Measurements from ENCODE around the gene CEP72.

DNA sequence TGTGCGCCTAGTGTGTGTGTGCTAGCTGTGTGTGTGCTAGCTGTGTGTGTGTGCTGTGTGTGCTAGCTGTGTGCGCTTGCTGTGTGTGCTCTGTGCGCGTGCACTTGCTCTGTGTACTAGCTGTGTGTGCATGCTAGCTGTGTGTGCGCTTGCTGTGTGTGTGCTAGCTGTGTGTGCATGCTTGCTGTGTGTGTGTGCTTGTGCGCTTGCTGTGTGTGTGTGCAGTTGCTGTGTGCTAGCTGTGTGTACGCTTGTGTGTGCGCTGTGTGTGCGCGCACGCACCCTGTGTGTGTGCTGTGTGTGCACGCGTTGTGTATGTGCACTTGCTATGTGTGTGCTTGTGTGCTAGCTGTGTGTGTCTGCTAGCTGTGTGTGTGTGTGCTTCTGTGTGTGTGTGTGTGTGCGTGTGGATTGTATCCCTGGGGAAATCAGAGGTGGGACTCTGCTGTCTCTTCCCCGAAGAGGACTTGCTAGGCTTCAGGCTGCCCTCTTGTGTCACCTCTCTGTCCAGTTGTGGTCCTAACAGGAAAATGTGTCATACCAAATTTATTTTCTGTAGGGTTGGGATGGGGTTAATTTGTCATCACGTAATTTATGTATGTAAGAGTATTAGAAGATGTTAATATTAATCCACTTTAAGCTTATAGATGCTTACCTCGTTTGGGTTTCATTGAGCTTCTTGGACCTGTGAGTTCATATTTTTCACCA is 42.1 kb downstream of the CEP72 start:
- TF ChIP-seq, protein P1, sequence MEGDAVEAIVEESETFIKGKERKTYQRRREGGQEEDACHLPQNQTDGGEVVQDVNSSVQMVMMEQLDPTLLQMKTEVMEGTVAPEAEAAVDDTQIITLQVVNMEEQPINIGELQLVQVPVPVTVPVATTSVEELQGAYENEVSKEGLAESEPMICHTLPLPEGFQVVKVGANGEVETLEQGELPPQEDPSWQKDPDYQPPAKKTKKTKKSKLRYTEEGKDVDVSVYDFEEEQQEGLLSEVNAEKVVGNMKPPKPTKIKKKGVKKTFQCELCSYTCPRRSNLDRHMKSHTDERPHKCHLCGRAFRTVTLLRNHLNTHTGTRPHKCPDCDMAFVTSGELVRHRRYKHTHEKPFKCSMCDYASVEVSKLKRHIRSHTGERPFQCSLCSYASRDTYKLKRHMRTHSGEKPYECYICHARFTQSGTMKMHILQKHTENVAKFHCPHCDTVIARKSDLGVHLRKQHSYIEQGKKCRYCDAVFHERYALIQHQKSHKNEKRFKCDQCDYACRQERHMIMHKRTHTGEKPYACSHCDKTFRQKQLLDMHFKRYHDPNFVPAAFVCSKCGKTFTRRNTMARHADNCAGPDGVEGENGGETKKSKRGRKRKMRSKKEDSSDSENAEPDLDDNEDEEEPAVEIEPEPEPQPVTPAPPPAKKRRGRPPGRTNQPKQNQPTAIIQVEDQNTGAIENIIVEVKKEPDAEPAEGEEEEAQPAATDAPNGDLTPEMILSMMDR (IDR thresholded peaks at IDR 0.05) = no peak
- no peak for TF ChIP-seq EP300 (IDR thresholded peaks at IDR 0.05)
- no peak for TF ChIP-seq POLR2A (IDR thresholded peaks at IDR 0.05)
